GM12878 (cell line): ENCODE measurements around the gene CNKSR3. TPM values are rescaled to one million over a fixed set of nuclear protein-coding genes. Genes with fewer than 3 reads are reported as not detected.

Source experiments
- BCLAF1 ChIP-seq: fragments of 450-650 bp; IDR thresholded peaks from 2 replicates; pipeline ENCODE4 v1.6.1; 2017; ENCODE audit warnings: antibody characterized with exemption, mild to moderate bottlenecking, moderate library complexity
- YY1 ChIP-seq: IDR thresholded peaks from 2 replicates; pipeline ENCODE4 v1.6.1; 2011; ENCODE audit warnings: low read depth, mild to moderate bottlenecking, low read length
- ZBTB11 ChIP-seq: fragments of 450-650 bp; formaldehyde crosslinking; IDR thresholded peaks from 2 replicates; pipeline ENCODE4 v1.5.0; 2022; ENCODE audit warnings: mild to moderate bottlenecking, missing genetic modification characterization
- ZNF622 ChIP-seq: fragments of 450-650 bp; IDR thresholded peaks from 2 replicates; pipeline ENCODE4 v1.6.1; 2017; ENCODE audit warnings: mild to moderate bottlenecking, inconsistent platforms
- polyA plus RNA-seq, 11 experiments: library from polyadenylated mRNA; depleted of rRNA in 4 of 11; unstranded in 6 of 11; stranded (reverse) in 5 of 11; fragments of >200 nt; fragmentation: Nextera tagmentation in 4 of 11; fragmentation: Illumina TruSeq in 1 of 11; extraction: Ambion mirVana in 4 of 11; extraction: Trizol in 1 of 11; gene quantifications; 1 replicate in 1 of 11; 2 replicates in 10 of 11; pipeline versions ENCODE4 v1.2.1 to v1.2.3, GENCODE V29; 2011 to 2016; ENCODE audit warnings: inconsistent platforms in 2 of 11, missing spikeins in 2 of 11, low read depth in 1 of 11
- total RNA-seq, 4 experiments: library from RNA; depleted of rRNA in 3 of 4; stranded (reverse); fragments of >200 nt in 3 of 4; fragmentation: Illumina TruSeq in 1 of 4; extraction: Trizol in 1 of 4; gene quantifications; 2 replicates each; pipeline versions ENCODE4 v1.2.1 to v1.2.3, GENCODE V29; 2013 to 2021
- TF ChIP-seq, protein P1 (sequence below): fragments of 450-650 bp; formaldehyde crosslinking; IDR thresholded peaks from 2 replicates; pipeline ENCODE4 v1.4.0; 2020; ENCODE audit warnings: mild to moderate bottlenecking, moderate library complexity

CNKSR3 gene
- total and polyA plus RNA-seq, 10 of the 15 experiments (the other 5 are each of a cell fraction or from before 2014, with no cell fraction given) = under 0.01 to 0.48 (median 0.12) TPM; not detected in 2

- TF ChIP-seq ZBTB11 (CRISPR knock-in tag) (no peak), BCLAF1 (no peak), ZNF622 (no peak), YY1 (no peak)
- TF ChIP-seq, protein P1, sequence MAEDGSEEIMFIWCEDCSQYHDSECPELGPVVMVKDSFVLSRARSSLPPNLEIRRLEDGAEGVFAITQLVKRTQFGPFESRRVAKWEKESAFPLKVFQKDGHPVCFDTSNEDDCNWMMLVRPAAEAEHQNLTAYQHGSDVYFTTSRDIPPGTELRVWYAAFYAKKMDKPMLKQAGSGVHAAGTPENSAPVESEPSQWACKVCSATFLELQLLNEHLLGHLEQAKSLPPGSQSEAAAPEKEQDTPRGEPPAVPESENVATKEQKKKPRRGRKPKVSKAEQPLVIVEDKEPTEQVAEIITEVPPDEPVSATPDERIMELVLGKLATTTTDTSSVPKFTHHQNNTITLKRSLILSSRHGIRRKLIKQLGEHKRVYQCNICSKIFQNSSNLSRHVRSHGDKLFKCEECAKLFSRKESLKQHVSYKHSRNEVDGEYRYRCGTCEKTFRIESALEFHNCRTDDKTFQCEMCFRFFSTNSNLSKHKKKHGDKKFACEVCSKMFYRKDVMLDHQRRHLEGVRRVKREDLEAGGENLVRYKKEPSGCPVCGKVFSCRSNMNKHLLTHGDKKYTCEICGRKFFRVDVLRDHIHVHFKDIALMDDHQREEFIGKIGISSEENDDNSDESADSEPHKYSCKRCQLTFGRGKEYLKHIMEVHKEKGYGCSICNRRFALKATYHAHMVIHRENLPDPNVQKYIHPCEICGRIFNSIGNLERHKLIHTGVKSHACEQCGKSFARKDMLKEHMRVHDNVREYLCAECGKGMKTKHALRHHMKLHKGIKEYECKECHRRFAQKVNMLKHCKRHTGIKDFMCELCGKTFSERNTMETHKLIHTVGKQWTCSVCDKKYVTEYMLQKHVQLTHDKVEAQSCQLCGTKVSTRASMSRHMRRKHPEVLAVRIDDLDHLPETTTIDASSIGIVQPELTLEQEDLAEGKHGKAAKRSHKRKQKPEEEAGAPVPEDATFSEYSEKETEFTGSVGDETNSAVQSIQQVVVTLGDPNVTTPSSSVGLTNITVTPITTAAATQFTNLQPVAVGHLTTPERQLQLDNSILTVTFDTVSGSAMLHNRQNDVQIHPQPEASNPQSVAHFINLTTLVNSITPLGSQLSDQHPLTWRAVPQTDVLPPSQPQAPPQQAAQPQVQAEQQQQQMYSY (CRISPR knock-in tag) = no peak
Observed at GRCh38 chr6:154528310-154528915, 17.9 kb upstream of the CNKSR3 start (continued).
